HT-29 (cell line): ENCODE data around the gene SH2D5. TPM values are rescaled to one million over a fixed set of nuclear protein-coding genes. Genes with fewer than 3 reads are reported as not detected.
A peak's percentile ranks its signal among the peaks of the same experiment; 100 is the strongest.

Experiments
- DNase-seq: peaks from one replicate; pipeline ENCODE4 v3.0.0-alpha.2; 2015; ENCODE audit warnings: low spot score
- total RNA-seq: library from RNA; depleted of rRNA; stranded (reverse); fragments of >200 nt; shearing (Covaris generic); gene quantifications from 2 replicates; pipeline ENCODE4 v1.2.3, GENCODE V29; 2014; rRNA removed

Gene SH2D5
- total RNA-seq: 0.55 and 3.6 TPM in 2 replicates

DNA sequence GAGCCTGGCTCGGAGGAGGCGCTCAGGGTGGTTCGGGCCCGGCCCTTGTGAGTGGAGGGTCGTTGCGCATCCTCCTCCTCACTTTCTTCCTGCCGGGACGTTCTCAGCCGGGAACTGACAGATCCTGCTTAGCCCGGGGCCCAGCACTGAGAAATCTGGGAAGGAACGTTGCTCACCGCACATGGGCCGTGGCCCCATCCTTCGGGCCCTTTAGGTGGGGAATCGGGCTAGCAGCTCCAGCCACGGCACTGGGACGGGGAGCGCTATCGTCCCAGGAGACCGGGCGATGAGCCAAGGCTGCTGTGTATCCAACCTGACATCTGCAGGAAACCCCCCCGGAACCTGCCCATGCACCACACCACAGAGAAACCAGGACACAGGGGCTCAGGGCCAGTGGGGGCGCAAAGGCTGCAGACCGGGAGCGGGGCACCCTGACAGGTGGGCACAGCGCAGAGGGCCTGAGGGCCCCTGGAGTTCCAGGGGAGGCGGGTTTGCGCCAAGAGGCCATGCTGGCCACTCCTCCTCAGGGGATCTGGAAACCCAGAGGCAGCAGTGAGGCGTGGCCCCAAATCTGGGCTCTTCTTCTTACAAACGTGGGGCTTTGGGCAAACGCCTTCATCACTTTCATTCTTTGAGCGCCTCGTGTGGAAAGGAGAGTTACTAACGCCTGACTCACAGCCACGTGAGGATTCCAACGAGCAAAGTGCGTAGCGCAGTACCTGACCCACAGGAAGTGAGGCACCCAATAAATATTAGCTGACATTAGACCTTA is at the start of gene SH2D5:
Gene SH2D5, minus strand, starts transcription at position 116 of the 772 bp plus-strand sequence. CDS start 4,659 bp downstream, outside the sequence.
- DNase-seq: peak; percentile 89

DNA sequence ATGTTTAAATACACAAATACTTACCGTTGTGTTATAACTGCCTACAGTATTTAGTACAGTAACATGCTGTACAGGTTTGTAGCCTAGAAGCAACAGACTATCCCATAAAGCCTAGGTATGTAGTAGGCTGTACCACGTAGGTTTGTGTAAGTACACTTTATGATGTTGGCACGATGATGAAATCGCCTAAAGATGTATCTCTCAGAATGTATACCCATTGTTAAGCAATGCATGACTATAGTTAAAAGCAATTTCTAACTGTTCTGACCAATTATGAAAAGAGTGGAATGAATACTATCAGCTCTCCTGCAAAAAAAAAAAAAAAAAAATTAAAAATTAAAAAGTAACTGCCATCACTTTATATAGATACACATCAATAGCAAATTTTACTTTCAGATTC is 43.2 kb upstream of the SH2D5 start:
- no peak for DNase-seq

DNA sequence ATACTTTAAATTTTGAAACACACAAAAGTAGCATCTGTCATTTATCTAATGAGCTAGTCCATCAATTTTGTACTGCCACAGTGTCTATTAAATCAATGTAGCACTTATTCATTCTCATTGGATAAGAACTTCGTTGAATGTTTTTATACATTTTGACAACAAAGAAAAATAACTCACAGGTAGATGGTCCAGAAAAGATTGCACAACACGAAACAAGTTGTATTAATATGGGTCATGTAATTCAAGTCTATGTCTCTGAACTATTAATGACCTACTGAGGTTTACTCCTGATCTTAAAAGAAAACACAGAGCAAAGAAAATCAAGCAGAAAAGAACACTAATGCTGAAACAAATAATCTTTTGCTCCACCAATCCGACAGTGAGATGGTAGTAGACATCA is 39.3 kb upstream of the SH2D5 start:
- DNase-seq: no peak

DNA sequence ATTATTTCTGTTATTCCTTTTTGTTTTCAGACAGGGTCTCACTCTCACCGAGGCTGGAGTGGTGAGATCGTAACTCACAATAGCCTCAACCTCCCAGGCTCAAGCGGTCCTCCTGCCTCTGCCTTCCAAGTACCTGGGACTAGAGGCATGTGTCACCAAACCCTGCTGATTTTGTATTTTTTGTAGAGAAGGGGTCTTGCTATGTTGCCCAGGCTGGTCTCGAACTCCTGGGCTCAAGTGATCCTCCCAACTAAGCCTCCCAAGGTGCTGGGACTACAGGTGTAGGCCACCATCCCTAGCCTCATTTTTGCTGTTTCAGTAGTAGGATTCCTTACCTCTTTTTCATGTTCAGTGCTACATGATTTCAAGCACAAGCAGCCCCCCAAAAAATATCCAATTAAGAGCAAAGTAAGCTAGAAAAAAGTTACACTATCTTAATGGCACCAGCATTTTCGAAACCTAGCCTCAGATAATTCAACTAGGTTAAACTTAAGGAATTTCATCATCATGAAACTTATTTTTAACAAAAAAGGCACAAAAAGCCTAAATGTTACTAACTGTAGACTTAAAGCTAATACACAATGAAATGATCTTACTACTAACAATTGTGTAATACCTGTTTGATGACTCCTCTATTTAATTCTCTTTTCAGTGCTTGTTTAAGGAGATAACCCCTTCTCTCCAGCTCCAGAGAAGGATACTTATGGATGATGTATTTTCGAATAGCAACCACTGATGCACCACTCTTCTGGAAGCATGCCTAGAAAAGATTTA is 38.0 kb upstream of the SH2D5 start:
- DNase-seq: no peak

DNA sequence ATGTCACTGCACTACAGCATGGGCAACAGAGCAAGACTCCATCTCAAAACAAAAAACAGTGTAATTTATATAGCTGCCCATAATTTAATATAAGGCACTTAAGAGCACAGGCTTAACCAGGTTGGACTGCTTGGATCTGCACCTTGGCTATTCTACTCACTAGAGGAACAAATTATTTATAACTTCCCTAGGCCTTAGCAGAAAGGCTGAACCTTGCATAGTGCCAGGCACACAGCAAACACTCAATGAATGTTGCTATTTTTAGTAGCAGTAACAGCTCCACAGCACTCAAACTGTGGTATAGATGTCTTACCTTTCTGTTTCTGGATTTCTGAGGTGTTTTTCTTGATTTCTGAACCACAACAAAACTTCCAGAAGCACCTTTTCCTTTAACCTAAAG is 34.8 kb upstream of the SH2D5 start:
- DNase-seq: no peak

DNA sequence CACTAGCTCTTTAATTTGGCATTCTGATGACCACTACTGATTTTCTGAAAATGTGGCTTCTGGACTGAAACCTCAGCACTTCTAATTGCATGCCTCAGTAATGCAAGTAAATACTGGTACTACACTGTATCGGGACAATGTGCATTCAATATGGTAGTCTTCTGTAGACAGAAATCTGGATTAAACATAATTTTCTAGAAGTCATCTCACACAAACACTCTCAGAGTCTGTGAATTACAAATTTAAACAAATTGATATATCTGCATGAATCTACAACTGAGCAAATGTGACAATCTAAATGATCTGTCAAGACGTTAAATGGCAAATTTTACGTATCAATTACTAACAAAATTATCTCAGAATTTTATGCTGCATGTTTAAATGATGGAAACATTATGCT is 30.9 kb upstream of the SH2D5 start:
- DNase-seq: no peak

DNA sequence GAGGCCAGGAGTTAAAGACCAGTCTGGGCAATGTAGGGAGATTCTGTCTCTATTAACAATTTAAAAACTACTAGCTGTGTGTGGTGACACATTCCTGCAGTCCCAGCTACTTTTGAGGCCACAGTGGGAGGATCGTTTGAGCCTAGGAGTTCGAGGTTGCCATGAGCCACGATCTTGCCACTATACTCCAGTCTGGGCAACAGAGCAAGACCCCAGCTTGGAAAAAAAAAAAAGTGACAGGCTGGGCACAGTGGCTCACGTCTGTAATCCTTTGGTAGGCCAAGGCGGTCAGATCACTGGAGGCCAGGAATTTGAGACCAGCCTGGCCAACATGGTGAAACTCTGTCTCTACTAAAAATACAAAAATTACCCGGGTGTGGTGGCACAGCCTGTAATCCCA is 27.8 kb upstream of the SH2D5 start:
- DNase-seq: no peak

DNA sequence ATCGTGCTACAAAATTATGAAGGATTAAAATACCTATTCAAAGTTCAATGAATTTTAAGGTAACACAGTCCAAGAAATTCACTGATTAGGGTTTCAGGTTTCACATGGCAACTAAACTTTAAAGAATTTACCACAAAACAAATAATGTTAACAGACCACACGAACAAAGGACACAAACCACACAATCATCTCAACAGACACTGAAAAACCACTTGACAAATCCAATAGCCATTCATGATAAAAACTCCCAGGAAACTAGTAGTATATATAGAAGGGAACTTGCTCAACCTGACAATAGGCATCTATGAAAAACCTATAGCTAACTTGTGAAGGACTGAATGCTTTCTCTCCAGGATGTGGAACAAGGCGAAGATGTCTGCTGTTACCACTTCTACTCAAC is 21.1 kb upstream of the SH2D5 start:
- no peak for DNase-seq

DNA sequence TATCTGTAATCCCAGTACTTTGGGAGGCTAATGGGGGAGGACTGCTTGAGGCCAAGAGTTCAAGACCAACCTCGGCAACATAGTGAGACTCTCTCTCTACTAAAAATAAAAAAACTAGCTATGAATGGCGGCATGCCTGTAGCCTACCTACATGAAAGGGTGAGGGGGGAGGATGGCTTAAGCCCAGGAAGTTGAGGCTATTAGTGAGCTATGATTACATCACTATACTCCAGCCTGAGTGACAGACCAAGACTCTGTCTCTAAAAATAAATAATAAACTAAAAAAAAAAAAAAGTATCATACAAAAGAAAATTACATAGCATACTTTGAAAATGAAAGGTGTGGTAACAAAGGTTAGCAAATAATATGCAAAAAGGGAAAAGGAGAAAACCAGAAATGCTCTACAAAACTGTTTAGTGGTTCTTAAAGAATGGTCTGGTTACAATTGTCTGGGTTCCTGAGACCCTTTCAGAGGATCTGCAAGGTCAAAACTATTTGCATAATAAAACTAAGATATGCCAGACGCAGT is 19.0 kb upstream of the SH2D5 start:
- DNase-seq: no peak

DNA sequence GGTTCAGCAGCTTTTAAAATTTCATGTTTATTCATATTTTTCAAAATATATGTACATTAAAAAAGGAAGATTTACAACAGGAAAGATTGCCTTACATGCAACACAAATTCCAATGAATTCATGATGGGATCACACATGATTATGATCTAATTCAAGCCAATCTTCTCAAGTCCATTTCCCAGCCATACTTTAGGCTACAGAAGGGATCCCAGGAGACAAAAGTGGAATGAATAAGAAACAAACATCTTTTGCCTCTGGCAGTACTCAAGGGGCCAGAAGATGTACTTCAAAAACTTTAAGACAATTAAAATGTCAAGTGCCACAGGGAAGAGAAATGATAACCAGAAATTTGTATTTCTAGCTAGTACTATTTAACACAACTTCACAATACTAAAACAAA is 10.2 kb upstream of the SH2D5 start:
- DNase-seq: no peak

DNA sequence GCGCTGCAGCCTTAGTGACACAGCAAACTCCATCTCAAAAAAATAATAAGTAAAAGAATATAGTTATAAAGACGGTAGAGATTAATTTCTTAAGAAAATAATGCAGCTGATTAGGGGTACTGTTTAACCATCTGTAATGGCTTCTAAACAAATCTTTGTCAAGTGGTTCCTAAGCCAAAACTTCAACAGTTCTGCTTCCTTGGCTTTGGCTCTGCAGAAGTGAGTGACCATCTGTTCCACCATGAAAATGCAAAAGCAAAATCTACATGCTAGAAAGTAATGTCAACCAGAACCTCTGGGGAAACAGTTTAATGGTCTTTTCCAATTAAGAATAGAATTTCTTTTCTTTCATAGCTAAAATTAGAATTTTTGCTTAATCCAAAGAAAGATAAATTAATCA is 8.3 kb upstream of the SH2D5 start:
- DNase-seq: no peak

DNA sequence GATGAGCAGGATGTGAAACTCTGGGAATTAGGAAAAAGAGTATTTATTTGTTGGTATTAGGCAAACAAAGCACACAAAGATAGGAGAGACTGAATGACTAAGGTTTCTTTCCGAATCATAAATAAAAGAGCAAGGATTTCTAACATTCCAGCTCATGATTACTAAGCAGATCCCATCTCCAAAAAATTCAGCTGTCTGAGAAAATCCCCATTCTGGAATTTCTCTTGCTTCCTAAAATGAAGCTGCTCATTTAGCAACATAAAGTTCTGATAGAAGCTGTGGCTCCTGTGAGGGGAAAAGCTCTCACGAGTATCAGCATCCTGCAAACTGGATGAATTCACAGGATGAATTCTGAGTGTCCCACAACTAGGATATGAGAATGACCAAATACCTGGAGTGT is 6.7 kb upstream of the SH2D5 start:
- no peak for DNase-seq

DNA sequence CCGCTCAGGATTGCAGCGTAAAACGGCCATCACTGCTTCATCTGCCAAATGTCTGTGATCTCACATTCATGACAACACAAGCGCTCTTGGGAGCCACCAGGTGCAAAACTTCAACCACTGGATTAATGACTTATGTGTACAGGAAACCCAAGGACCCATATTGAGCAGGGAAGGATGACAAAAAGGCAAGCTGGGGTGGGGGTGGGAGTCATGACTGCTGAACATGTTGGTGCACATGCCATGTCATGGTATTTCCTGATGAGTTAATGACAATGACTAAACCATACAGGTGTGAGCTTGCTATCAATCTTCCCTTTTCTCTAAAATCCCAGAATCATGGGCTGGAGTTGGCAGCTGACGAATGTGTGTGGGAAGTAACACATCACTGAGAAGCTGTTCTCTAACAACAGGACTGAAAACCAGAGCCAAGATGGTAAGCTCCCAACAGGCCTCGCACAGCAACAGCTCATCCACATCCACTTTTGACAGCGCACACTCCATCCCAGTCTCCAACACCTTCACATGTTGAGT is 3.1 kb upstream of the SH2D5 start:
- no peak for DNase-seq

DNA sequence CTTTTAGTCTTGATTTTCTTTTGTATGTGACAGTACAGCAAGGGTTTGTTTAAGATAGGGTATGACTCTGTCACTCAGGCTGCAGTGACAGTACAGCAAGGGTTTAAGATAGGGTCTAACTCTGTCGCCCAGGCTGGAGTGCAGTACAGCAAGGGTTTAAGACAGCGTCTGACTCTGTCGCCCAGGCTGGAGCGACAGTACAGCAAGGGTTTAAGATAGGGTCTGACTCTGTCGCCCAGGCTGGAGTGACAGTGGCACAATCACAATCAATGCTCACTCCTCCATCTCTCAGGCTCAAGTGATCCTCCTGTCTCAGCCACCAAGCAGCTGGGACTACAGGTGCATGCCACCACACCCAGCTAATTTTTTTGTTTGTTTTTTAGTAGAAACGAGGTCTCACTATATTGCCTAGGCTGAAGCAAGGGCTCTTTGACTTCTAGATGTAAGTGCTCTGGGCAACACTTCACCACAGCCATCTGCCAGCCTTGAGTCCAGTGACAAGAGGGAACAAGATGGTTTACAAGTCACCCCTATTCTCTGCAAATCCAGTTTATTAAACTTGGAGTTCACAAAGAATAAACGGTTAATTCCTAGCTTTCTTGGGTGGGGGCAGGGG is 965 bp upstream of the SH2D5 start:
- DNase-seq: no peak

DNA sequence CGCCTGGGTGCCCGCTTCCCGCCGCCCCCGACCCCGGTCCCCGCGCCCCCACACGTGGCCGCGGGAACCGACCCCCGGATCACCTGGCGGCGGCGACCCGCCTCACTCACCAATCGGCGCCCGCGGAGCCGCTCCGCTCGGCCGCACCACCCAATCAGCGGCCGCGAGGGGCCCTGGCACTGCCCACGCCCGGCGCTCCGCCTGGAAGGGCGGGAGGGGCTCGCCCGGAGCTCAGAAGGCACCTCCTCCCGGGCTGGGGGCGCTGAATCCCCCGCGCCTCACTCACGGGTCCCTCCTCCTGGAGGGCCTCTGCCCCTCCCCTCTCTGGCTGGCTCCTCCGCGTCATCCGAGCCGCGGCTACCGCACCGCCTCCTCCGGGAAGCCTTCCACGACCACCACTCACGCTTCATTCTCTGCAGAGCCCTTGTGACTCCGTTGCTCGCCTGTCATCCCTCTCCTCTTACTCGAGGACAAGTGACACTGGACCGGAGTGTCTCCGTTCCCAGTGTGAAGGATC is 374 bp downstream of the SH2D5 start:
- DNase-seq: no peak

DNA sequence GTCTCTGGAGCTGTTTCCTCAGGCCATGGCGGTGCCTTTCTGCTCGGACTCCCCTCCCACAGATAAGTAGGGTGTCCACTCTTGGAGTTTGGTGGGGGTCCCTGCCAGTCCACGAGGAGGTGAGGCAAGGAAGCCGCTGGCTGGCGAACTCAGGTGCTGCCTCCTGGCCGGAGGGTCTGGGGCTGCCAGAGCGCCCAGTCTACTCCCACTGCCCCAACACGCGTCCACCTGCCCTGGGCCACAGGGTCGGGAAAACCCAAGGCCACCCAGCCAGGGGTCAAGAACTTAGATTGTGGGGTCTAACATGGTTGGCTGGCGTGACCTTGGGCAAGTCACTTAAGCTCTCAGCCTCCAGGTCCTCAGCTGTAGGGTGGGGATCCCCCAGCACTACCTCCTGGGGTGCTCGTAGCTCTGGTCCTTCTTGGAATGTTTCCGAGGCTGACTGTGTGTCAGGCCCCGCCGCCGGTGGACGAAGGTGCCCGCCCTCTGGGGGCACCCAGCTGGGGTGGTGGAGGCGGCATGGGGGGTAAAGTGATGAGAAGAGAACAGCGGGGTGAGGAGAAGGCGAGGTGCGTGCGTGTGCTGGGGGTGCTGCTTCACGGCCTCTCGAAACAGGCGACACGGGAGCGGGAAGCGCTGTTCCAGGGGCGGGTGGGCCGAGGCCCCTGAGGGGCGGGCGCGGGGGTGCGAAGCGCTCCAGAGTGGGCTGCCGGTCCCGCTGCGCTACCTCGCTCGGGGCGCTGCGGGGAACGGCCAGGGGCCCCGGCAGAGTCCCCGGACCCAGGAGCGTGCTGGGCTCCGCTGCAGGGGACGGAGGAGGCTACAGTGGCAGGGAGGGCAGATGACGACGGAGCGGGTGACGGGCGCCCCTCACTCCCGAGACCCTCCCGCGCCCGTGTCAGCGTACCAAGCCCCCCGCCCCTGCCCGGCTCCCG is 1.2 kb downstream of the SH2D5 start:
- no peak for DNase-seq

DNA sequence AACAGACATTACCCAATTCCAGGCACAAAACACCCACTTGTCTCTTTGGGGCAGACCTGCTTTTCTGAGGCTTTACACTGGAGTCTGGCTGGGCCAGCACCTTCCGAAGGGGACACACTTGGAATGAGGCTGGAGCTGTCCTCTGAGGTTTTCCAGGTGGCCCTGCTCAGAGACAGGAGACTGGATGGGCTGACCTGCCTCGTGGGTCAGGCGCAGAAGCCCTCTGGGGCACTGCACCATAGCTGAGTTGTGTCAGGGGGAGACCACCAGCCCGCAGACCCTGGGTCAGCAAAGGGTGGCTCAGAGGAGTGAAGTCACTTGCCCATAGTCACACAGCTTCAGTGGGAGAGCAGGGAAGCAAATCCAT is 1.8 kb downstream of the SH2D5 start:
- no peak for DNase-seq

DNA sequence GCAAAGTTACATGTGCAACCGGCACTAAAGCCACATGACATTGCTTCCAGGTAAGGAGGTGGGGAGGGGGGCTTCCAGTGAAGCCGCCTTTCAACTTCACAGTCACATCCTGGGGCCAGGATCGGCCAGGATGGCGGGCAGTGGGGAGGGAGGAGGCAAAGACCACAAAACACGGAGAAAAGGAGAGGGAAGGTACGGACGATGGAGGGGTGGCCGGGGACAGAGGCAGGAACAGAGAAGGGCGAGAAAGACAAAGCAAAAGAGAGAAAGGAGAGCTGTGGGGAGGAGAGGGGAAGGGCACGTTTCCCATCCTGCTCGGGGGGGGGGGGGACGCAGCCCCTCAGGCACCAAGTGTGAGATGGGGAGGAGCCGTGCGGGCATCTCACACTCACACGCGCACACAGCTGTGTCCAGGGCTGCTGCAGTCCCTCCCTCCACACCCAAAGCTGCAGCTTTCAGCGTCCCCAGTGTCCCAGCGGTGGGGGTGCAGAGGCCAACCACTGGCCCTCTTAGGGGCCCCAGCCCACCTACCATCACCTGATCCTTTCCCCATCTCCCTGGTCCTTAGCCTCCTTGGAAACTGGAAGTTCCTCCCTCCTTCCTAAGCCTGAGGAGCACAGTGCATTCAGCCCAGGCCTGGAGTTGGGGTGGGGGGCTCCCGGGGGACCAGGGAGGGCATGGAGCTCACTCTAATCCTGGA is 2.4 kb downstream of the SH2D5 start:
- DNase-seq: no peak

DNA sequence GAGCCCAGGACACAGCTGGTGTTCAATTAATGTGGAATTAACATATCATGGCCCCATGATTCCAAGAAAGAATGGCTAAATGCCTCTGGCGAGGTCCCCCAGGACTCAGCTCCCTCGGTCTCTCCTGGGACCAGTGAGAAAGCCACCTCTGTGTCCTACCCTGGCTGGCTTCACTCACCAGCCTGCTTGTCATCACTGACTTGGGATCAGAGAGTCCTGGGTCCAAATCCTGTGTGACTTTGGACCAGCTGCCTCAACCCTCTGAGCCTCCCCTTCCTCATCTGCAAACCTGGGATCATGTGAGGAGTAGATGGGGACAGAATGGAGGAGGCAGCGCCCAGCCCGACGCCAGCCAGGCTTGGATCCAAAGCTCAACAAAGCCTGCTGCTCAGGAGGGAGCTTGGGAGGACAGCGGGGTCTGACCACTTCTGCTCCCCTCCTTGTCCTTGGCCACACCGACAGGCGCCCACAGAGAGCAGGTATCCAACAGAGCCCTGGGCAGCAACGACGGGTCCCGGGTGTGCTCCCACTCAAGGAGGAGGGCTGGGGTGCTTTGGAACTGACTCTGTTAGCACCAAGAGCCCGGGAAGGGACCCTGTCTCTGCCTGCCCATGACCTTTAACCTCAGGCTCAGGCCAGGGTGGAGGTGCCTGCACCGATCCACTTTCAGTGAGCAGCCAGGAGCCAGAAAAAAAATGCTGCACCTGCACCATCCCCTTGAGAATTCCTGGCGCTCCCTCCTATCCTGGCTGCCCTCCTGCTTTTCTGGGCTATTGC is 3.2 kb downstream of the SH2D5 start:
- no peak for DNase-seq
